Lower leg skin (tissue), 4 donors: Measurements from ENCODE around the gene EXTL1. TPM values are rescaled to one million over a fixed set of nuclear protein-coding genes. Genes with fewer than 3 reads are reported as not detected.

Experiments used
- DNase-seq, 2 donors: peaks; one replicate each; pipeline ENCODE4 v3.0.0-alpha.2; 2019; ENCODE audit warnings: low spot score in 2 of 2
- H3K4me3 ChIP-seq: fragments of 200-600 bp; sonication (generic); 2 replicates; pipeline ENCODE4 v1.5.1; 2017; ENCODE audit warnings: mild to moderate bottlenecking, low read depth; ENCODE audit not compliant: poor library complexity, severe bottlenecking
- POLR2A ChIP-seq, 2 donors: fragments of 450-650 bp; IDR thresholded peaks; one replicate each; pipeline ENCODE4 v1.6.1; 2016 to 2017; ENCODE audit warnings: antibody characterized with exemption in 2 of 2, mild to moderate bottlenecking in 1 of 2, moderate library complexity in 1 of 2
- WGBS, 2 donors: methylation state at CpG; one replicate each; pipeline ENCODE4 v1.1.5; 2018; 5-methylcytosine and 5-hydroxymethylcytosine counted together
- intact Hi-C: fragments of 100-400 bp; cut with DNase I; formaldehyde crosslinking; loops from one replicate; pipeline ENCODE4 v1.15.0; 2023; ENCODE audit warnings: low total_unique reads
- total RNA-seq, 4 donors: library from RNA; depleted of rRNA; stranded (reverse); fragments of >200 nt; gene quantifications; one replicate each; pipeline ENCODE4 v1.1.0, GENCODE V29; 2016
- TF ChIP-seq, protein P1 (sequence below), 3 donors: fragments of 450-650 bp; IDR thresholded peaks; one replicate each; pipeline ENCODE4 v1.5.1; 2016; ENCODE audit warnings: antibody characterized with exemption in 3 of 3, mild to moderate bottlenecking in 3 of 3, moderate library complexity in 2 of 3

The EXTL1 gene
- total RNA-seq, 4 donors from 2014 or later, result 0.34 to 3.9 (median 2.2) TPM

DNA sequence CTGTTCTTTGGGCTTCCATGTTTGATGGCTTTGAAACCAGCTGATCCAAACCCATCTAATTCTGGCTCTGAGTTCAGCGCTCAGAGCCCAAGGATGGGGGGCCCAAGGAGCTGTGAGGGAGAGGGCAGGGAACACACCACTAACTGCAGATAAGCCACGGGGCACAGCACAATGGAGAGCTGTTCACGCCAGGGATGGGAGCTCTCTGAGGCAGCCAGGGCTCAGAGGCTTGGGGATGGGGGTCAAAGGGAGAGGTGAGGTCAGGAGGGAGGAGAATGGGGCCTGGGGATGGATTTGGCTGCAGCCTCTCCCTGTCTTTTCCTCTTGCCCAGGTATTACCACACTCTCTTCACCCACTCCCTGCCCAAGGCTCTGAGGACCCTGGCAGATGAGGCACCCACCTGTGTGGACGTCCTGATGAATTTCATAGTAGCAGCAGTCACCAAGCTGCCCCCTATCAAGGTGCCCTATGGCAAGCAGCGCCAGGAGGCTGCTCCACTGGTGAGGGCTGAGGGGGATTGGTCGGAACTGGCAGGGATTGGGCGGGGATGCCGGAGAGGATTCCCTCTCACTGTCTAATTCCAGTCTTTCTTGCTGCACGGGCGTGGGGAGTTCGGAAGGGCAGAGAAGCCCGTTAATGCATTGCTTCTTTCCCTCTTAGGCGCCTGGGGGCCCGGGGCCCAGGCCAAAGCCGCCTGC, 13.1 kb downstream of the EXTL1 start:
- intact Hi-C loops, result loop anchor here (10.0 kb wide), 1 partner anchor 60 kb away; no protein-coding TSS in a partner anchor
- H3K4me3 ChIP-seq, result no peak overlapping the region
- no peak for TF ChIP-seq POLR2A (IDR thresholded peaks at IDR 0.05)
- TF ChIP-seq, protein P1, sequence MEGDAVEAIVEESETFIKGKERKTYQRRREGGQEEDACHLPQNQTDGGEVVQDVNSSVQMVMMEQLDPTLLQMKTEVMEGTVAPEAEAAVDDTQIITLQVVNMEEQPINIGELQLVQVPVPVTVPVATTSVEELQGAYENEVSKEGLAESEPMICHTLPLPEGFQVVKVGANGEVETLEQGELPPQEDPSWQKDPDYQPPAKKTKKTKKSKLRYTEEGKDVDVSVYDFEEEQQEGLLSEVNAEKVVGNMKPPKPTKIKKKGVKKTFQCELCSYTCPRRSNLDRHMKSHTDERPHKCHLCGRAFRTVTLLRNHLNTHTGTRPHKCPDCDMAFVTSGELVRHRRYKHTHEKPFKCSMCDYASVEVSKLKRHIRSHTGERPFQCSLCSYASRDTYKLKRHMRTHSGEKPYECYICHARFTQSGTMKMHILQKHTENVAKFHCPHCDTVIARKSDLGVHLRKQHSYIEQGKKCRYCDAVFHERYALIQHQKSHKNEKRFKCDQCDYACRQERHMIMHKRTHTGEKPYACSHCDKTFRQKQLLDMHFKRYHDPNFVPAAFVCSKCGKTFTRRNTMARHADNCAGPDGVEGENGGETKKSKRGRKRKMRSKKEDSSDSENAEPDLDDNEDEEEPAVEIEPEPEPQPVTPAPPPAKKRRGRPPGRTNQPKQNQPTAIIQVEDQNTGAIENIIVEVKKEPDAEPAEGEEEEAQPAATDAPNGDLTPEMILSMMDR (IDR thresholded peaks at IDR 0.05), result no peak
- no peak for DNase-seq
- 19 to 24% methylated on average over 10 to 12 of the region's 15 CpGs for WGBS, 2 donors

DNA sequence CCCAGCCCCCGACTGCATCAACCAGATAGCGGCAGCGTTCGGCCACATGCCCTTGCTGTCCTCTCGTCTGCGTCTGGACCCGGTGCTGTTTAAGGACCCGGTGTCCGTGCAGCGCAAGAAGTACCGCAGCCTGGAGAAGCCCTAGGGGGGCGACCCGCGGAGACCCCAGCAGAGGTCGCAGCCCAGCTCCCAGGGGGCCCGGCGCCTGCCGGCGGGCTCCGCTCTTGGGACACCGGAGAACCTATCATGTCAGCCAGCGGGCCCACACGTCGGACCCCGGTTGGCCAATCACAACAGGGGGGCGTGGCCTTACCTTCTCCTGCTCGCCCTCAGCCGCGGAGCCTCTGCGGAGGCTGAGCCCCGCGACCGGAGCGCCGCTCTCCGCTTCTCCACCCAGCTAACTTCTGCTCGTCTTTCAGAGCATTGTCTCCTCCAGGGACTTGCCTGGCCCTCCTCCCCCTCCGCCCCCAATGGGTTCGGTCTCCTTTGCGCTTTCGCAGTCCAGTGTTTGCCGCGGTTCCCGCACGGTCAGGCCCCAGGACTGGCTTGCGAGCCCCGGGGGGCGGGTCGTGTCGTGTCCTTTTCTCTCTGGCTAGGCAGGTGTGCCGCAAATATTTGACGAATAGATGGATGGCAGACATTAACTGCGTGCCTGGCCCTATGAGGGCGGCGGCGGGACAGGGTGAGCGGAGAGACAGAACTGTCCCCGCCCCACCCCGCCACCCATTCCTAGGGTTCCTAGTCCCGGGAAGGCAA, 13.8 kb downstream of the EXTL1 start:
- H3K4me3 ChIP-seq, result peak overlapping the region; percentile 86
- DNase-seq, result peak; percentile 95 to 99
- TF ChIP-seq, protein P1 (IDR thresholded peaks at IDR 0.05), result no peak
- TF ChIP-seq POLR2A (IDR thresholded peaks at IDR 0.05), result peak in 1 of 2 donors; percentile 17
- intact Hi-C loops, result loop anchor here (10.0 kb wide), 1 partner anchor 59 kb away; no protein-coding TSS in a partner anchor
- WGBS, 2 donors, result 0% methylated on average over 32 to 38 of the region's 60 CpGs

DNA sequence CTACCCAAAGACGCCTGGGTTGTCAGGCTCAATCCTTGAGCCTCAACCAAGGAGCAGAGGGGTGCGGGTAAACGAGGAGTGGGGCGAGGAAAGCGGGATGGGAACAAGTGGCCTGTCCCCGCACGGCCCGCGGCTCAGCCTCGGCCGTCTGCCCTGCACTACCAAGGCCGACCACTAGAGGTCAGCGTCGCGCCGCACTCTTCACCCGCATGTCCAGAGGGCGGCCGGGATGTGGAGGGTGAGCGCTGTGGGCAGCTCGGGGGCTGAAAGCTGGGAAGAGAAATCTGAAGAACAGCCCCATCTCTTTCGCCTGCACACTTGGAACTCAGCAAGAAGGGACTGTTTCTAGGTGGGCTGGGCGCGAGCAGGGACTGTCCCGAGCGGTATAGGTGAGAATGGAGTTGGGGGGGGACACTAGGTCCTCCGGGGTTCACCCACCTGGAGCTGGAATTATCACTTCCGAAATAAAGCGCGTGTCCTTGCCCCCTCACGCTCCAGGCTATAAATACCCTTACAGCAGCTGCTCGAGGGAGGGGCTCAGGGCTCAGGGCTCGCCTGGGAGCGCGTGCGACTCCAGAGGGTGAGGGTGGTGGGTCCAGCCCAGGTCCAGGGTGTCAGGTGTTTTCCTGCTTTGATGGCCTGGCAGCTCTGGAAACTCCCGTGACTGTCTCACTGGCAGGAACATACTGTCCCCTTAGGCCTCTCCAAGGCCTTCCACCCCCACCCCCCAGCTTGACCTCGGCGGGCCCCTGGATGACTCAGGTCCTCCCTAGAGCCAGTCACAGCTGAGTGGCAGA, 14.6 kb downstream of the EXTL1 start:
- intact Hi-C loops, result loop anchor here (10.0 kb wide), 1 partner anchor 59 kb away; no protein-coding TSS in a partner anchor
- peak; percentile 65 to 96 for DNase-seq
- TF ChIP-seq, protein P1 (IDR thresholded peaks at IDR 0.05), result peak in 1 of 3 donors; percentile 96
- TF ChIP-seq POLR2A (IDR thresholded peaks at IDR 0.05), result no peak
- 11 to 12% methylated on average over 36 to 37 of the region's 39 CpGs for whole genome bisulfite sequencing, 2 donors
- H3K4me3 ChIP-seq, result peak overlapping the region; percentile 86

DNA sequence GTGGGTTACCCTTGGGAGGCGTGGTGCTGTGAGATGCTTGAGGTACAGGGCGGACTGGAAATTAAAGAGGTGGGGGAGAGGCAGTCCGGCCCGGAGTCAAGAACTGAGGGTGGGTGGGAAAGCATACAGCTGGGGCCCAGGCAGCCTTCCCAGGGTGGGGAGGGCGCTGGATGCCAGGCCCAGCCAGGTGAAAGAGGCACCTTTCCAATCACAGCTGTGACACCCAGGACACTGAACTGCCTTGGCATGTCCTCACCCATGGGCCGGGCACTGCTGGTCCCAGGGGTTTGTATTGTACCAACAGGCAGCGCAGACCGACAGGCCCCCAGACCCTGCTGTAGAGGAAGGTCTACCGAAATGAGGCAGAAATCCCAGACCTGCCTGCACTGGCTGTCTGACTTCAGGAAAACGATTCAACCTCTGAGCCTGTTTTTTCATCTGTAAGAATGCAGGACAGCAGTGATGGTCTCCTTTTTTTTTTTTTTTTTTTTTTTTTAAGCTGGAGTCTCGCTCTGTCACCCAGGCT, 15.2 kb downstream of the EXTL1 start:
- 64 to 70% methylated on average over 11 of the region's 11 CpGs for WGBS, 2 donors
- TF ChIP-seq, protein P1 (IDR thresholded peaks at IDR 0.05), result no peak
- TF ChIP-seq POLR2A (IDR thresholded peaks at IDR 0.05), result no peak
- intact Hi-C loops, result loop anchor here (10.0 kb wide), 1 partner anchor 58 kb away; no protein-coding TSS in a partner anchor
- no peak overlapping the region for H3K4me3 ChIP-seq
- no peak for DNase-seq

DNA sequence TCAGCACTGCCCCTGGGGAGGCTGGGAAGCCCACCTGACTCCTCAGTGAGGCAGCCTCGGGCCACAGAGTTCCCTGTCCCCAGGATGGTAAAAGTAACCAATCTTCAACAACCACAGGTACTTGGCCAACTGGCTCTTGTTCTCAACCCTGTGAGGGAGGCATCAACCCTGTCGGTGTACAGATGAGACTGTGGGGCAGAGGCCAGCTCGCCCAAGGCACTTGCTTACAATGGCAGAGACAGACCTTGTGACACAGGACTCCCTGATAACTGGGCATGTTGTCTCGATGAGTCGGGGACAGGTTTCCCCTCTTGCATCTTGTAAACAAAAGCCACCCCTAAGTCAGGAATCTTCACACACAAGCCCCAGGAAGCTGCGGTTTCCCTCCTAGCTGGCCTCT, 16.3 kb downstream of the EXTL1 start:
- no peak overlapping the region for H3K4me3 ChIP-seq
- DNase-seq, result no peak
- 84 to 88% methylated on average over 6 of the region's 6 CpGs for WGBS, 2 donors
- TF ChIP-seq, protein P1 (IDR thresholded peaks at IDR 0.05), result no peak
- no peak for TF ChIP-seq POLR2A (IDR thresholded peaks at IDR 0.05)
- intact Hi-C loops, result loop anchor here (10.0 kb wide), 1 partner anchor 57 kb away; no protein-coding TSS in a partner anchor
